ENCODE data around the gene MAPKAP1. TPM values are rescaled to one million over a fixed set of nuclear protein-coding genes. Genes with fewer than 3 reads are reported as not detected.
A peak's percentile ranks its signal among the peaks of the same experiment; 100 is the strongest.

The MAPKAP1 gene
- total and polyA plus RNA-seq, 2 of the 13 experiments (the other 11 are each of a cell fraction or from before 2014, with no cell fraction given): 45.0 to 64.3 TPM

GRCh38 chr9:125746017-125746773, 39.2 kb upstream of the MAPKAP1 start (continued):
- TF ChIP-seq MXD1 (CRISPR knock-in tag; IDR thresholded peaks at IDR 0.05) (peak; percentile 97), ZNF687 (CRISPR knock-in tag; IDR thresholded peaks at IDR 0.05) (peak; percentile 99), RFXAP (CRISPR knock-in tag; IDR thresholded peaks at IDR 0.05; ENCODE audit: borderline replicate concordance) (peak; percentile 94), ZNF33A (CRISPR knock-in tag; IDR thresholded peaks at IDR 0.05; ENCODE audit: borderline replicate concordance) (no peak), HINFP (CRISPR knock-in tag; IDR thresholded peaks at IDR 0.05; ENCODE audit: low read depth) (peak; percentile 85; the same call in 1 of the 2 replicates), ZNF282 (IDR thresholded peaks at IDR 0.05; ENCODE audit: partially characterized antibody) (no peak), SALL2 (CRISPR knock-in tag; IDR thresholded peaks at IDR 0.05) (peak; percentile 92; the same call in 1 of the 2 replicates), YY1 (IDR thresholded peaks at IDR 0.05; ENCODE audit: insufficient read depth, insufficient replicate concordance, low read depth, low read length) (no peak), FOXK1 (CRISPR knock-in tag; IDR thresholded peaks at IDR 0.05; ENCODE audit: borderline replicate concordance, low read depth) (peak; percentile 54; the same call in 1 of the 2 replicates), TEAD2 (CRISPR knock-in tag; IDR thresholded peaks at IDR 0.05) (peak; percentile 88; the same call in 1 of the 2 replicates), PAWR (CRISPR knock-in tag; IDR thresholded peaks at IDR 0.05; ENCODE audit: borderline replicate concordance) (no peak), SETDB1 (CRISPR knock-in tag; IDR thresholded peaks at IDR 0.05; ENCODE audit: borderline replicate concordance) (no peak; the same call in 1 of the 2 replicates), TARDBP (CRISPR knock-in tag; IDR thresholded peaks at IDR 0.05) (peak; percentile 40; the same call in 1 of the 2 replicates), GPN1 (CRISPR knock-in tag; IDR thresholded peaks at IDR 0.05; ENCODE audit: borderline replicate concordance) (peak; percentile 88; the same call in 1 of the 2 replicates), TIGD3 (CRISPR knock-in tag; IDR thresholded peaks at IDR 0.05; ENCODE audit: borderline replicate concordance) (no peak), SP140L (CRISPR knock-in tag; IDR thresholded peaks at IDR 0.05; ENCODE audit: borderline replicate concordance) (0 out of 2 replicates have a peak, but pooled peaks have one; percentile 52), YEATS2 (CRISPR knock-in tag; IDR thresholded peaks at IDR 0.05; ENCODE audit: borderline replicate concordance) (peak; percentile 86), PRPF4 (IDR thresholded peaks at IDR 0.05; ENCODE audit: low read depth, low read length, poor library complexity, severe bottlenecking) (no peak), SRY (CRISPR knock-in tag; IDR thresholded peaks at IDR 0.05) (peak; percentile 89), HDAC6 (IDR thresholded peaks at IDR 0.05; ENCODE audit: low read depth, low read length) (no peak), KDM2A (CRISPR knock-in tag; IDR thresholded peaks at IDR 0.05; ENCODE audit: borderline replicate concordance, low read depth) (peak; percentile 84), ZNF3 (CRISPR knock-in tag; IDR thresholded peaks at IDR 0.05) (0 out of 2 replicates have a peak, but pooled peaks have one; percentile 42)

All from HepG2 (cell line).